Astrocyte of the spinal cord (primary cell): ENCODE results near the gene DLGAP3.
"Not testable (repeated sequence)": the region's sequence is repeated elsewhere in the genome, so short reads cannot be mapped to it uniquely, and the experiment has no call there.

Source experiments
- DNase-seq: peaks from one replicate; pipeline ENCODE4 v3.0.0; 2011; ENCODE audit warnings: low read depth, low spot score
- H3K4me3 ChIP-seq: 2 replicates; pipeline ENCODE4 v1.5.1; 2011; ENCODE audit warnings: low read depth, mild to moderate bottlenecking, low read length, moderate library complexity
- in situ Hi-C: cut with HindIII; loops from 2 replicates; pipeline ENCODE4 v1.10.0; 2017; ENCODE audit warnings: low sequenced_read_pairs
- TF ChIP-seq, protein P1 (sequence below): IDR thresholded peaks from 2 replicates; pipeline ENCODE4 v1.5.1; 2012; ENCODE audit warnings: low read depth, mild to moderate bottlenecking, low read length, inconsistent platforms

The DLGAP3 gene

DNA sequence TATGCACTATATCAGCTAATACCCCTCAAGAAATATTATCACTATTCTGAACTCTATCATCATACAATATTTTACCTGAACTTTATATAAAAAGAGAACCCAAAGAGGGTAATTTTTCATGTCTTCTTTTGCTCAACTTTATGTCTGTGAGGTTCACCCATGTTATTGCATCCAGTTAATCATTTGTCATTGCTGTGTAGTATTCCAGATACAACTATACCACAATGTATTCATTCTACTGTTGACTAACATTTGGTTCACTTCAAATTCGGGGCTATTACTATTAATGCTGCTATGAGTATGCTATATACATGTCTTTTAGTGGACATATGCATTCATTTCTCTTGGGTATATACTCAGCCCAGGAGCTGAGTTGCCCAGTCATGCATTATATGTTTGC lies 21.0 kb upstream of the DLGAP3 start:
- no peak overlapping the region for H3K4me3 ChIP-seq
- in situ Hi-C loops, result no loop called here
- DNase-seq, result no peak
- TF ChIP-seq, protein P1, sequence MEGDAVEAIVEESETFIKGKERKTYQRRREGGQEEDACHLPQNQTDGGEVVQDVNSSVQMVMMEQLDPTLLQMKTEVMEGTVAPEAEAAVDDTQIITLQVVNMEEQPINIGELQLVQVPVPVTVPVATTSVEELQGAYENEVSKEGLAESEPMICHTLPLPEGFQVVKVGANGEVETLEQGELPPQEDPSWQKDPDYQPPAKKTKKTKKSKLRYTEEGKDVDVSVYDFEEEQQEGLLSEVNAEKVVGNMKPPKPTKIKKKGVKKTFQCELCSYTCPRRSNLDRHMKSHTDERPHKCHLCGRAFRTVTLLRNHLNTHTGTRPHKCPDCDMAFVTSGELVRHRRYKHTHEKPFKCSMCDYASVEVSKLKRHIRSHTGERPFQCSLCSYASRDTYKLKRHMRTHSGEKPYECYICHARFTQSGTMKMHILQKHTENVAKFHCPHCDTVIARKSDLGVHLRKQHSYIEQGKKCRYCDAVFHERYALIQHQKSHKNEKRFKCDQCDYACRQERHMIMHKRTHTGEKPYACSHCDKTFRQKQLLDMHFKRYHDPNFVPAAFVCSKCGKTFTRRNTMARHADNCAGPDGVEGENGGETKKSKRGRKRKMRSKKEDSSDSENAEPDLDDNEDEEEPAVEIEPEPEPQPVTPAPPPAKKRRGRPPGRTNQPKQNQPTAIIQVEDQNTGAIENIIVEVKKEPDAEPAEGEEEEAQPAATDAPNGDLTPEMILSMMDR, result no peak

- in situ Hi-C loops, DNase-seq: not testable (repeated sequence)
These were observed 19.3 kb upstream of the DLGAP3 start for GRCh38 chr1:34948739-34949138.

GRCh38 chr1:34947641-34948314 lies 18.3 kb upstream of the DLGAP3 start:
- DNase-seq, H3K4me3 ChIP-seq, in situ Hi-C loops: not testable (repeated sequence)

More at GRCh38 chr1:34948739-34949138, 19.3 kb upstream of the DLGAP3 start:
- not testable (repeated sequence) for H3K4me3 ChIP-seq

- no peak for DNase-seq
- in situ Hi-C loops, result no loop called here
- TF ChIP-seq, protein P1, result no peak
- no peak overlapping the region for H3K4me3 ChIP-seq
These were observed 16.8 kb upstream of the DLGAP3 start for GRCh38 chr1:34946211-34946610.

- in situ Hi-C loops, H3K4me3 ChIP-seq: not testable (repeated sequence)
These were observed 12.3 kb upstream of the DLGAP3 start for GRCh38 chr1:34941798-34942197.

GRCh38 chr1:34930702-34931071 lies 1.2 kb upstream of the DLGAP3 start:
- TF ChIP-seq, protein P1, result no peak
- in situ Hi-C loops, result no loop called here
- DNase-seq, result no peak
- no peak overlapping the region for H3K4me3 ChIP-seq

More at GRCh38 chr1:34941798-34942197, 12.3 kb upstream of the DLGAP3 start:
- DNase-seq, result not testable (repeated sequence)

- TF ChIP-seq, protein P1, result no peak
- no peak overlapping the region for H3K4me3 ChIP-seq
- in situ Hi-C loops, result no loop called here
- no peak for DNase-seq
These were observed 627 bp upstream of the DLGAP3 start for GRCh38 chr1:34929853-34930701.

DNA sequence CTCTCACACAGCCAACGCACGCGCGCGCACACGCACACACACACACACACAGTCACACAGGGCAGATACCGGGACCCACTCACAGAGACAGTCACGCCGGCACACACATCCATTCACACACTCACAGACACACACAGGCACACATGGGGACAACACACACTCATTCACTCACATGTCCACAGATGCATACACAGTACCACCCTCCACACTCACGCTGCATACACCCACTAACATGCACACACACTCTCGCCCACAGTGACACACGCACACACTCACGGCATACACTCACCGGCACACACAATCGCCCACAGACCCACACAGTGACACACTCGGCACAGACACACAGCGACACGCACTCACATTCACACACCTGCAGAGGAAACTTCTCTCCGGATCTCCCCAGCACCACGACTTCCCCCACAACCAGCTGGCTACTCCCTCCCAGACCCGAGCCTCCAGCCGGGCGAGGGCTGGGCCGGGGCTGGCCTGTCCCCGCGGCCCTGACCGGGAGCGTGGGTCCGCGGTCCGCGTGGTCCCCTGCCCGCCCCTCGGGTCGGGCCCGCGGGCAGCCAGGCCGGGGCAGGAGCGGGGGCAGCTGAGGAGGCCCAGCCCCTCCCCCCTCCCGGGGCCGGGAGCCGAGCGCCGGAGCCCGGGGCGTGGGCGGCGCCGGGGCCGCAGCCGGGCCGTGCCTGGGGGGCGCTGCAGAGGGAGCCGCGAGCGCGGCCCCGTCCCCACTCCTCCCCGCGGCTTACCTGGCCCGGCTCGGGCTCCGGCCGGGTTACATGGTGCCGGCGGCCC lies 552 bp downstream of the DLGAP3 start:
- DNase-seq, result no peak
- no peak overlapping the region for H3K4me3 ChIP-seq
- in situ Hi-C loops, result no loop called here
- TF ChIP-seq, protein P1, result no peak
